DOHH2 (cell line): ENCODE data around the gene ZNF786.

Experiments used
- CTCF ChIP-seq: fragments of 200-600 bp; sonication (generic); IDR thresholded peaks from one replicate; pipeline ENCODE4 v1.5.1; 2014; ENCODE audit warnings: antibody characterized with exemption, mild to moderate bottlenecking, low read depth, low read length; ENCODE audit not compliant: poor library complexity, severe bottlenecking
- EZH2phosphoT487 ChIP-seq: fragments of 200-600 bp; sonication (generic); IDR thresholded peaks from 2 replicates; pipeline ENCODE4 v1.6.1; 2017; ENCODE audit warnings: borderline replicate concordance, mild to moderate bottlenecking, antibody characterized with exemption, low read length, moderate library complexity, mixed read lengths

GRCh38 chr7:149041350-149041749 lies 49.2 kb downstream of the ZNF786 start:
- TF ChIP-seq EZH2phosphoT487 = no peak
- no peak for TF ChIP-seq CTCF
